GM23338 (cell line): ENCODE data around the gene OAS1. TPM values are rescaled to one million over a fixed set of nuclear protein-coding genes. Genes with fewer than 3 reads are reported as not detected.

Source experiments
- ATAC-seq: fragments of 200-7000 bp; cut with Tn5 transposase; 3 replicates; pipeline ENCODE4 v1.9.1; 2020
- DNase-seq: peaks from one replicate; pipeline ENCODE4 v3.0.0-alpha.2; 2015; ENCODE audit warnings: low spot score
- H2AFZ ChIP-seq: fragments of 200-600 bp; sonication (generic); 2 replicates; pipeline ENCODE4 v1.8.0; 2016; ENCODE audit warnings: antibody characterized with exemption, mild to moderate bottlenecking, moderate library complexity
- H3F3A ChIP-seq: fragments of 200-600 bp; sonication (generic); replicated peaks from 2 replicates; pipeline ENCODE4 v1.8.0; 2017; ENCODE audit warnings: antibody characterized with exemption, mixed run types, low read depth
- H3K27ac ChIP-seq: fragments of 200-600 bp; sonication (generic); 2 replicates; pipeline ENCODE4 v1.6.1; 2016; ENCODE audit warnings: low read depth
- H3K27me3 ChIP-seq: fragments of 200-600 bp; sonication (generic); 2 replicates; pipeline ENCODE4 v1.8.0; 2016; ENCODE audit warnings: mild to moderate bottlenecking, mixed run types, moderate library complexity; ENCODE audit not compliant: insufficient read depth
- H3K36me3 ChIP-seq: fragments of 200-600 bp; sonication (generic); 2 replicates; pipeline ENCODE4 v1.8.0; 2016; ENCODE audit warnings: mild to moderate bottlenecking; ENCODE audit not compliant: insufficient read depth
- H3K4me1 ChIP-seq: fragments of 200-600 bp; sonication (generic); 2 replicates; pipeline ENCODE4 v1.8.0; 2016; ENCODE audit warnings: mild to moderate bottlenecking, moderate library complexity; ENCODE audit not compliant: insufficient read depth
- H3K4me2 ChIP-seq: fragments of 200-600 bp; sonication (generic); 2 replicates; pipeline ENCODE4 v1.7.1; 2017; ENCODE audit warnings: mixed run types
- H3K4me3 ChIP-seq: fragments of 200-600 bp; sonication (generic); 2 replicates; pipeline ENCODE4 v1.6.1; 2016; ENCODE audit warnings: mixed run types
- H3K79me2 ChIP-seq: fragments of 200-600 bp; sonication (generic); replicated peaks from 2 replicates; pipeline ENCODE4 v1.8.0; 2017; ENCODE audit warnings: mild to moderate bottlenecking; ENCODE audit not compliant: insufficient read depth
- H3K9me2 ChIP-seq: fragments of 200-600 bp; sonication (generic); 2 replicates; pipeline ENCODE4 v1.8.0; 2017; ENCODE audit not compliant: insufficient read depth
- H4K20me1 ChIP-seq: fragments of 200-600 bp; sonication (generic); replicated peaks from 2 replicates; pipeline ENCODE4 v1.8.0; 2017; ENCODE audit warnings: mild to moderate bottlenecking; ENCODE audit not compliant: insufficient read depth
- H3K27ac Mint-ChIP-seq: 2 replicates; pipeline ENCODE4 v1.8.0; 2020; ENCODE audit warnings: inconsistent platforms, mild to moderate bottlenecking, moderate library complexity, mixed read lengths
- H3K27me3 Mint-ChIP-seq: 3 replicates; pipeline ENCODE4 v1.8.0; 2022; ENCODE audit warnings: low read depth, mild to moderate bottlenecking, moderate library complexity, mixed read lengths, inconsistent platforms; ENCODE audit not compliant: insufficient read depth, poor library complexity
- H3K36me3 Mint-ChIP-seq: 3 replicates; pipeline ENCODE4 v1.8.0; 2021; ENCODE audit warnings: low read depth, mild to moderate bottlenecking, inconsistent platforms, moderate library complexity, mixed read lengths
- H3K4me1 Mint-ChIP-seq: 3 replicates; pipeline ENCODE4 v1.8.0; 2020; ENCODE audit warnings: mild to moderate bottlenecking, inconsistent platforms, mixed read lengths
- H3K4me3 Mint-ChIP-seq: 3 replicates; pipeline ENCODE4 v1.8.0; 2021; ENCODE audit warnings: moderate library complexity, mild to moderate bottlenecking, inconsistent platforms, mixed read lengths
- H3K9me3 Mint-ChIP-seq: 3 replicates; pipeline ENCODE4 v1.8.0; 2020; ENCODE audit warnings: moderate library complexity, mild to moderate bottlenecking, inconsistent platforms, mixed read lengths
- CREB1 ChIP-seq: fragments of 250-450 bp; sonication (Bioruptor Pico); IDR thresholded peaks from 2 replicates; pipeline ENCODE4 v1.5.0; 2020; ENCODE audit warnings: low read depth, mild to moderate bottlenecking, moderate library complexity
- ETS1 ChIP-seq: IDR thresholded peaks from 2 replicates; pipeline ENCODE4 v1.6.1; 2016; ENCODE audit warnings: antibody characterized with exemption
- EZH2 ChIP-seq: fragments of 200-600 bp; sonication (generic); IDR thresholded peaks from one replicate; pipeline ENCODE4 v1.8.0; 2017; ENCODE audit warnings: antibody characterized with exemption, mild to moderate bottlenecking, low read depth; ENCODE audit not compliant: unreplicated experiment
- EZH2phosphoT487 ChIP-seq: fragments of 200-600 bp; sonication (generic); IDR thresholded peaks from one replicate; pipeline ENCODE4 v1.8.1; 2018; ENCODE audit warnings: antibody characterized with exemption; ENCODE audit not compliant: unreplicated experiment
- JUNB ChIP-seq: IDR thresholded peaks from one replicate; pipeline ENCODE4 v1.6.1; 2016; ENCODE audit warnings: antibody characterized with exemption; ENCODE audit not compliant: unreplicated experiment
- NANOG ChIP-seq: IDR thresholded peaks from 2 replicates; pipeline ENCODE4 v1.6.1; 2016; ENCODE audit warnings: antibody characterized with exemption, borderline replicate concordance
- POLR2AphosphoS5 ChIP-seq: IDR thresholded peaks from 2 replicates; pipeline ENCODE4 v1.6.1; 2016; ENCODE audit warnings: antibody characterized with exemption, low read depth
- REST ChIP-seq: IDR thresholded peaks from one replicate; pipeline ENCODE4 v1.6.1; 2018; ENCODE audit warnings: antibody characterized with exemption; ENCODE audit not compliant: unreplicated experiment
- ZNF331 ChIP-seq: fragments of 250-450 bp; sonication (Bioruptor Pico); IDR thresholded peaks from 2 replicates; pipeline ENCODE4 v1.5.0; 2020; ENCODE audit warnings: low read depth, mild to moderate bottlenecking, moderate library complexity
- polyA plus RNA-seq: library from polyadenylated mRNA; unstranded; fragments of >200 nt; fragmentation: Nextera tagmentation; extraction: Ambion mirVana; gene quantifications from 2 replicates; pipeline ENCODE4 v1.2.1, GENCODE V29; 2016
- total RNA-seq: library from RNA; depleted of rRNA; stranded (reverse); fragments of >200 nt; shearing (Covaris generic); gene quantifications from 2 replicates; pipeline ENCODE4 v1.2.3, GENCODE V29; 2014

The OAS1 gene
- total and polyA plus RNA-seq, 2 experiments from 2014 or later: not detected

GRCh38 chr12:112964067-112964670 is 57.4 kb downstream of the OAS1 start:
- no peaks in the 10 kb centered on the region for H3K4me1 Mint-ChIP-seq
- Histone ChIP-seq H3K27me3 (no peaks in the 10 kb centered on the region), H3K79me2 (no peaks in the 10 kb centered on the region), H3K4me3 (no peak overlapping the region), H3K36me3 (peaks cover 6% of the 10 kb centered on the region; the same call in 1 of the 2 replicates), H3K4me1 (no peaks in the 10 kb centered on the region), H2AFZ (no peak overlapping the region), H3K9me2 (no peaks in the 10 kb centered on the region), H3F3A (no peaks in the 10 kb centered on the region), H3K4me2 (no peak overlapping the region), H4K20me1 (no peaks in the 10 kb centered on the region), H3K27ac (no peak overlapping the region)
- H3K27me3 Mint-ChIP-seq: peaks cover 7% of the 10 kb centered on the region
- DNase-seq (no peak), ATAC-seq (no peak)
- H3K4me3 Mint-ChIP-seq: no peak overlapping the region
- peaks cover 16% of the 10 kb centered on the region for H3K36me3 Mint-ChIP-seq
- H3K27ac Mint-ChIP-seq: no peak overlapping the region
- TF ChIP-seq REST (no peak), EZH2 (no peak), ETS1 (no peak), CREB1 (no peak), JUNB (no peak), EZH2phosphoT487 (no peak), ZNF331 (CRISPR knock-in tag) (no peak), NANOG (no peak)
- peaks cover 30% of the 10 kb centered on the region for H3K9me3 Mint-ChIP-seq

- Histone ChIP-seq H3K4me1 (no peaks in the 10 kb centered on the region), H3K27ac (no peak overlapping the region), H2AFZ (no peak overlapping the region), H3F3A (no peaks in the 10 kb centered on the region), H3K36me3 (peaks cover 6% of the 10 kb centered on the region; the same call in 1 of the 2 replicates), H4K20me1 (no peaks in the 10 kb centered on the region), H3K4me3 (no peak overlapping the region), H3K4me2 (no peak overlapping the region), H3K79me2 (no peaks in the 10 kb centered on the region), H3K27me3 (no peaks in the 10 kb centered on the region), H3K9me2 (no peaks in the 10 kb centered on the region)
- TF ChIP-seq ZNF331 (CRISPR knock-in tag) (no peak), EZH2phosphoT487 (no peak), POLR2AphosphoS5 (no peak), ETS1 (no peak), CREB1 (no peak)
- Mint-ChIP-seq H3K4me3 (no peak overlapping the region), H3K27me3 (peaks cover 7% of the 10 kb centered on the region), H3K4me1 (no peaks in the 10 kb centered on the region), H3K27ac (no peak overlapping the region), H3K36me3 (peaks cover 9% of the 10 kb centered on the region), H3K9me3 (peaks cover 22% of the 10 kb centered on the region)
- no peak for DNase-seq
- no peak for ATAC-seq
These were observed 58.2 kb downstream of the OAS1 start for GRCh38 chr12:112964915-112965314.
